ENCODE results near the gene BSND.

BSND gene

DNA sequence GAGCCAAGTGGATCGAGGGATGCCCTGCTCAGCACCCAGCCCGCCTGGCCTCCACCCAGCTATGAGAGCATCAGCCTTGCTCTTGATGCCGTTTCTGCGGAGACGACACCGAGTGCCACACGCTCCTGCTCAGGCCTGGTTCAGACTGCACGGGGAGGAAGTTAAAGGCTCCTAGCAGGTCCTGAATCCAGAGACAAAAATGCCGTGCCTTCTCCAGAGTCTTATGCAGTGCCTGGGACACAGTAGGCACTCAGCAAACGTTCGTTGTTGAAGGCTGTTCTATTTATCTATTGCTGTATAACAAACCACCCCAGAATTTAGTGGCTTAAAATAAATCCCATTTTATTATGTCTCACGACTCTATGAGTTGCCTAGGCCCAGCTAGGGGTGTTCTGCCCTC lies 6.8 kb upstream of the BSND start:
- H3K4me1 ChIP-seq (ENCODE audit: control insufficient read depth, insufficient read depth, low read length, unreplicated experiment), result no peaks in the 10 kb centered on the region
- H3K4me3 ChIP-seq (ENCODE audit: low read depth, low read length), result no peak overlapping the region
- H3K36me3 ChIP-seq (ENCODE audit: insufficient read depth, low read length), result no peaks in the 10 kb centered on the region

DNA sequence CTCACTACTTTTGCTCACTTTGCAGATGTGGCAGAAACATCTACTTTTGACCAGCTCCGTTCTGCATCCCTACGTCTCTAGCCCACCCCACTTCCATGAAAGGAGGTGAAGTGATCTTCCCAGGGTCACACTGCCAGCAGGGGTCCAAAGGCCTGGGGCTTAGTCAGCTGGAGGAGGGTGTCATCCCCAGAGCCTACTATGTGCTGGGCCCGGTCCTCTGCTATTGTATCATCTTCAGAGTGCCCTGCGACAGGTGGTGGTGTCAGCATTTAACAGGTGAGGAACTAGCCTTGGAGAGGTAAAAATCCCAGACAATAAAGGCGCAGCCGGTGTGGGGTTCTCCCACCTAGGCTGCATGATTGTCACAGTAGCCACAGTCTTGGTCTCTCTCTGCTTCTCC lies 5.6 kb upstream of the BSND start:
- H3K36me3 ChIP-seq (ENCODE audit: insufficient read depth, low read length), result no peaks in the 10 kb centered on the region
- H3K27me3 ChIP-seq (ENCODE audit: insufficient read depth, low read length), result peaks cover 9% of the 10 kb centered on the region
- H3K4me1 ChIP-seq (ENCODE audit: control insufficient read depth, insufficient read depth, low read length, unreplicated experiment), result no peaks in the 10 kb centered on the region
- H3K79me2 ChIP-seq (ENCODE audit: control insufficient read depth, insufficient read depth, low read length, unreplicated experiment), result no peaks in the 10 kb centered on the region
- no peak overlapping the region for H3K27ac ChIP-seq (ENCODE audit: low read depth, low read length)
- no peak overlapping the region for H3K4me3 ChIP-seq (ENCODE audit: low read depth, low read length)
- no peak overlapping the region for H2AFZ ChIP-seq (ENCODE audit: low read length, unreplicated experiment)

More for the DNA sequence above, 6.8 kb upstream of the BSND start:
- Histone ChIP-seq H3K27me3 (ENCODE audit: insufficient read depth, low read length) (peaks cover 5% of the 10 kb centered on the region), H2AFZ (ENCODE audit: low read length, unreplicated experiment) (no peak overlapping the region), H3K27ac (ENCODE audit: low read depth, low read length) (no peak overlapping the region), H3K79me2 (ENCODE audit: control insufficient read depth, insufficient read depth, low read length, unreplicated experiment) (no peaks in the 10 kb centered on the region)

DNA sequence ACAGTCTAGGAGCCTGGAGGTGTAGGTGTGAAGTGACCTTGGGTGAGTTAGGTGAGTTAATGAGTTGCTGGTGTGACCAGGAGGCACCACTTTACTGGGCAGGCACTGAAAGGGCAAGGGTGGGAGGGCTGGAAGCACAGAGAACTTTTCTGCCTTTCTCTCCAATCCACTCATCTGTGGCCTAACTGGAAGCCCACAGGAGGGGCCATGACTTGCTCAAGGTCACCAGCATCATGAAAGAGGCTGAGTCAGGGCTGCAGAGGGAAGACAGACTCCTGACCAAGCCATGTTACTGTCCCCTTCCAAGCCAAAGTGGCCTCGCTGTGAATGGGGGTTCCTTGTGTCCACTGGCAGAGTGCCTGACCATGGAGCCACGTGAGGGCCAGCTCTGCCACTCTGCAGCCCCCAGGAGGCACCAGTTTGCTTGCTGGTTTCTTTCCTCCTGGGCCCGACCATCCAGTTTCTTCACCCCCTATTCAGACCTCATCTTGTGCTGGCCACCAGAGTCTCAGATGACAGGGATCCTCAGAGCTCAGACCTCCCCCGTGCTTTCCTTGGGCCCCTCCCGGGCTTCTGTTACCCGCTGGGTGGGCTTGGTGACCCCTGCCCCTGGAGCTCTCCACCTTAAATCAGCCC lies 4.3 kb upstream of the BSND start:
- Histone ChIP-seq H3K27me3 (ENCODE audit: insufficient read depth, low read length) (peaks cover 9% of the 10 kb centered on the region), H2AFZ (ENCODE audit: low read length, unreplicated experiment) (no peak overlapping the region), H3K4me3 (ENCODE audit: low read depth, low read length) (no peak overlapping the region), H3K36me3 (ENCODE audit: insufficient read depth, low read length) (no peaks in the 10 kb centered on the region), H3K27ac (ENCODE audit: low read depth, low read length) (no peak overlapping the region), H3K4me1 (ENCODE audit: control insufficient read depth, insufficient read depth, low read length, unreplicated experiment) (no peaks in the 10 kb centered on the region), H3K79me2 (ENCODE audit: control insufficient read depth, insufficient read depth, low read length, unreplicated experiment) (no peaks in the 10 kb centered on the region)

DNA sequence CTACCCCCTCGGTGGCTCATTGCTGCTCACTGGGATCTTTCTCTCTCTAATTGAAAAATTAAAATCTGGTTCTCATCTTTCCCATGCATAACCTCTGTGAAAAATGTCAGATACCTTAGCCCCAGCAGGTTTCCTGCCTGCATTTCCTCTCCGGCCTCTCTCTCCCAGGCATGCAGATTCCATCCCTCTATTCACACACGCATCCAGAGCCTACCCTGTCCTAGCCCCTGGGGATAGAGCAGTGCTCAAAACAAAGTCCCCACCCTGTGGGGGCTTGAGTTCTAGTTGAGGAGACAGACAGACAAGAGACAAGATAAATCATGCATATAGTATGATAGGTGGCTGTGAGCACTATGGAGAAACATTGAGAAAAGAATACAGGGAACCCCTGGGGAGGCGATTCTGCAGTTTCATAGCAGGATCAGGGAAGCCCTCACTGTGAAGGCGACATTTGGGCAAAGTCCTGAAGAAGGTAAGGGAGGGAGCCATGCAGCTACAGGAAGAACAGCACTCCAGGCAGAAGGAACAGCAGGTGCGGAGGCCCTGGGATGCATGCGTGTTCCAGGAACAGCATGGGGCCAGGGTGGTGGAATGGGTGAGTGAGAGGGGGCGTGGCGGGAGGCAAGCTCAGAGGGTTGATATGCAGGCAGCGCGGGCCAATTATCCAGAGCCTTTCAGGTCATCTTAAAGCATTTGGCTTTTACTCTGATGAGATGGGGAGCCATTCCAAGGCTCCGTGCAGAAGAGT lies 3.5 kb upstream of the BSND start:
- Histone ChIP-seq H3K4me1 (ENCODE audit: control insufficient read depth, insufficient read depth, low read length, unreplicated experiment) (no peaks in the 10 kb centered on the region), H3K27ac (ENCODE audit: low read depth, low read length) (no peak overlapping the region), H3K27me3 (ENCODE audit: insufficient read depth, low read length) (peaks cover 9% of the 10 kb centered on the region), H2AFZ (ENCODE audit: low read length, unreplicated experiment) (no peak overlapping the region), H3K4me3 (ENCODE audit: low read depth, low read length) (no peak overlapping the region), H3K79me2 (ENCODE audit: control insufficient read depth, insufficient read depth, low read length, unreplicated experiment) (no peaks in the 10 kb centered on the region), H3K36me3 (ENCODE audit: insufficient read depth, low read length) (no peaks in the 10 kb centered on the region)

DNA sequence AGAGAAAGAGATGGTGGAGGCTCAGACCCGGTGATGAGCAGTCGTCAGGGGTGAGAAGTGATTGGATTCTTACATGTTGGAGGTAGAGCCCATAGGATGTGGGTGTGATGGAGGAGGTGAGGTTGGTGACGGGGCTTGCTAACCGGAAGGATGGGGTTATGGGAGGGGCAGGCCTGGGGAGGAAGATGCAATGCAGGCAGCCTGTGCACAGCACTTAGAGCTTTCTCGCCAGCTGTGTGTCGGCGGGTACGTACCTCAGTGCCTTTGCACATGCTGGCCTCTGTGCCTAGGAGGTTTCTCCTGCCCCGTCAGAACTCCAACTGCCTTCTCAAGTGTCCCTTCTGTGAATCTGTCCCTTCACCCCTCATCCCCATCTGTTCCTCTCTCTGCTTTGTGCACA lies 2.9 kb upstream of the BSND start:
- Histone ChIP-seq H3K27ac (ENCODE audit: low read depth, low read length) (no peak overlapping the region), H3K4me1 (ENCODE audit: control insufficient read depth, insufficient read depth, low read length, unreplicated experiment) (no peaks in the 10 kb centered on the region), H3K4me3 (ENCODE audit: low read depth, low read length) (no peak overlapping the region), H3K27me3 (ENCODE audit: insufficient read depth, low read length) (peaks cover 9% of the 10 kb centered on the region), H3K36me3 (ENCODE audit: insufficient read depth, low read length) (no peaks in the 10 kb centered on the region), H3K79me2 (ENCODE audit: control insufficient read depth, insufficient read depth, low read length, unreplicated experiment) (no peaks in the 10 kb centered on the region), H2AFZ (ENCODE audit: low read length, unreplicated experiment) (no peak overlapping the region)

DNA sequence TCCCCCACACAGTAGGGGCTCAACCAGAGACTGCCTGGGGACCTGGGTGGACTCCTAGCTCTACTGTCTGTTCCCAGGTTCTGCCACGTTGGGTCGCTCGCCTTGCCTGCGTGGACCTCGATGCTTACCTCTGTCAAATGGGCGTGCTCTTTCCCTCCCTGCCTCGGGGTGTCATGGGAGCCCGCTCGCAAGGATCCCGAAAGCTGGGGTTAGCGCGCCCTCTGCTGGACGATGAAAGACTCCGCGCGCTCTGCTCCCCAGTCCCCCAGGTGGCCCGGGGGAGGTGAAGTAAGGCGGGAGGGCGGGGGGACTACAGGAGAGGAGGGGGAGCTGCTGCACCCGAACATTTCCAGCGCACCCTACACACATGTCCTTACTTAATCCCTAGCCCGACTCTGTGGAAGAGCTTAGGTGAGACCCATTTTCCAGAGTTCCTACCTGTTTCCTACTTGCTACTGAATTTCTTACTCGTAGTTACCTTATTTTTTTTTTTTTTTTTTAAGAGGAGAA lies 2.3 kb upstream of the BSND start:
- Histone ChIP-seq H3K79me2 (ENCODE audit: control insufficient read depth, insufficient read depth, low read length, unreplicated experiment) (no peaks in the 10 kb centered on the region), H3K27ac (ENCODE audit: low read depth, low read length) (no peak overlapping the region), H3K36me3 (ENCODE audit: insufficient read depth, low read length) (no peaks in the 10 kb centered on the region), H3K27me3 (ENCODE audit: insufficient read depth, low read length) (peaks cover 9% of the 10 kb centered on the region), H3K4me3 (ENCODE audit: low read depth, low read length) (no peak overlapping the region), H3K4me1 (ENCODE audit: control insufficient read depth, insufficient read depth, low read length, unreplicated experiment) (no peaks in the 10 kb centered on the region), H2AFZ (ENCODE audit: low read length, unreplicated experiment) (no peak overlapping the region)

DNA sequence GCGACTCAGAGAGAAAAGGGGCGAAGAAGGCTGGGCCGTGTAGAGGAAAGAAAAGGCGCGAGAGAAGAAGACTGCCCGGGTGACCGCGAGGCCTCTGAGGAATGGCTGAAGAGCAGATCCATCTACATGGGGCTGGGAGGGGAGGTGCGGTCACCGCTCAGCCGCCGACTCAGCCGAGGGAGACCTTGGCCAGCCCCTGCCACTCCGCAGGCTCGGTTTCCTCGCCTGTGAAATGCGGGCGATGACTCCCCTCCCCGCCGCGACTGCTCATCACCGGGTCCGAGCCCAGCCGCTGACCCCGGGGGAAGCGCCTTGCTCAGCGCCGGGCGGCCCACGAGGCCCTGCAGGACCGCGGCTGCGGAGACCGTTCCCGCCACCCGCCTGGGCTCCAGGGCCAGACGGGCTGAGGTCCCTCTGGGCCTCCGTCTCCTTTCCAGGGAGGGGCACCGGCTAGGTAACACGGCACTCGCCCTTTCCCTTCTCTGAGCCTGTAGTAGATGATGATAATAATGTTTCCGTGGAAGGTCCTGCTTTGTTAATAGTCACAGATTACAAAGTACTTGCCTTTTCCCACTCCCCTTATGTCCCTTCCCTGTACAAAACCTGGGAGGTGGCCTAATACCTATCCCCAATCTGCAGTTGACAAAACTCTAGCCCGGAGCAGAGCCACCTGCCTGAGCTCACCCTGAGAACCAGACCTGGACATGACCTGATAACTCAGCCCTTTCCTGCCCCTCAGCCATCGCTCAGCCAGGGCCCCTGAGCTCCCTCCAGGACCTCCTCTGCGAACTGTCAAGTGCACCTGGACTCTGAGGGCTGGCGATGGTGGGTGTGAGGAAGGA lies 1.6 kb upstream of the BSND start:
- Histone ChIP-seq H3K4me3 (ENCODE audit: low read depth, low read length) (0 out of 2 replicates have a peak overlapping the region, but pooled peaks have one; percentile 11), H2AFZ (ENCODE audit: low read length, unreplicated experiment) (no peak overlapping the region), H3K79me2 (ENCODE audit: control insufficient read depth, insufficient read depth, low read length, unreplicated experiment) (no peaks in the 10 kb centered on the region), H3K27me3 (ENCODE audit: insufficient read depth, low read length) (peaks cover 9% of the 10 kb centered on the region), H3K36me3 (ENCODE audit: insufficient read depth, low read length) (no peaks in the 10 kb centered on the region), H3K4me1 (ENCODE audit: control insufficient read depth, insufficient read depth, low read length, unreplicated experiment) (no peaks in the 10 kb centered on the region), H3K27ac (ENCODE audit: low read depth, low read length) (no peak overlapping the region)

DNA sequence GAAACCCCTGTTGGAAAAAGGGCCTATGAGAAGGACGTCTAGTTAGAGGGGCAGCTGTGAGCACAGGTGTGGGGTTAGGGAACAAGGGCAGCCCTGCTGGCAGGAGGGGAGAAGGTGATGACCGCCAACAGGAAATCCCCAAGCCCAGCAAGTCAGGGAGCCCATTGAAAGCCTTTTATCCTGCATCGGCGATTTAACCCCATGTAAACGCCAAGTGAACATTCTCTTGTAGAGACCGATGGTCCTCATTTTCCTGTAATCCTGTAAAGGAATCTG lies 1.1 kb upstream of the BSND start:
- Histone ChIP-seq H3K79me2 (ENCODE audit: control insufficient read depth, insufficient read depth, low read length, unreplicated experiment) (no peaks in the 10 kb centered on the region), H3K4me3 (ENCODE audit: low read depth, low read length) (no peak overlapping the region), H2AFZ (ENCODE audit: low read length, unreplicated experiment) (no peak overlapping the region), H3K27ac (ENCODE audit: low read depth, low read length) (no peak overlapping the region), H3K4me1 (ENCODE audit: control insufficient read depth, insufficient read depth, low read length, unreplicated experiment) (no peaks in the 10 kb centered on the region), H3K36me3 (ENCODE audit: insufficient read depth, low read length) (no peaks in the 10 kb centered on the region), H3K27me3 (ENCODE audit: insufficient read depth, low read length) (peaks cover 9% of the 10 kb centered on the region)

DNA sequence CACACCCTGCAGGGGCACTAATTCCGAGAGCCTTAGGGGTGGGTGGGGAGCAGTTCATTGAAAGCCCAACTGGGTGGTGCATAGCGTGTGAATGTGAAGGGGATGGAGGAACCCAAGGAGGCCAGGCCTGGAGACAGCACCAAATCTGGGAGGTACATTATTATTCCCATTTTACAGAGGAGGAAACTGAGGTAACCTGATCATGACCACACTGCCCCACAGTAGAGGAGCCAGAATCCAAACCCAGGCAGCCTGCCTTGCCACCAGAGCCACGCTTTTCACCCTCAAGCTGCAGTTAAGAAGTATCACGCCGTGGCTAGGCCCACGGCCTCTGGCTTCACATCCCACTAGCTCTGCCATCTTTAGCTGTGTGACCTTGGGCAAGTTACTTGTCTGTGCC lies 633 bp upstream of the BSND start:
- Histone ChIP-seq H3K4me3 (ENCODE audit: low read depth, low read length) (no peak overlapping the region), H3K27me3 (ENCODE audit: insufficient read depth, low read length) (peaks cover 9% of the 10 kb centered on the region), H3K4me1 (ENCODE audit: control insufficient read depth, insufficient read depth, low read length, unreplicated experiment) (no peaks in the 10 kb centered on the region), H3K27ac (ENCODE audit: low read depth, low read length) (no peak overlapping the region), H3K79me2 (ENCODE audit: control insufficient read depth, insufficient read depth, low read length, unreplicated experiment) (no peaks in the 10 kb centered on the region), H3K36me3 (ENCODE audit: insufficient read depth, low read length) (no peaks in the 10 kb centered on the region), H2AFZ (ENCODE audit: low read length, unreplicated experiment) (no peak overlapping the region)

DNA sequence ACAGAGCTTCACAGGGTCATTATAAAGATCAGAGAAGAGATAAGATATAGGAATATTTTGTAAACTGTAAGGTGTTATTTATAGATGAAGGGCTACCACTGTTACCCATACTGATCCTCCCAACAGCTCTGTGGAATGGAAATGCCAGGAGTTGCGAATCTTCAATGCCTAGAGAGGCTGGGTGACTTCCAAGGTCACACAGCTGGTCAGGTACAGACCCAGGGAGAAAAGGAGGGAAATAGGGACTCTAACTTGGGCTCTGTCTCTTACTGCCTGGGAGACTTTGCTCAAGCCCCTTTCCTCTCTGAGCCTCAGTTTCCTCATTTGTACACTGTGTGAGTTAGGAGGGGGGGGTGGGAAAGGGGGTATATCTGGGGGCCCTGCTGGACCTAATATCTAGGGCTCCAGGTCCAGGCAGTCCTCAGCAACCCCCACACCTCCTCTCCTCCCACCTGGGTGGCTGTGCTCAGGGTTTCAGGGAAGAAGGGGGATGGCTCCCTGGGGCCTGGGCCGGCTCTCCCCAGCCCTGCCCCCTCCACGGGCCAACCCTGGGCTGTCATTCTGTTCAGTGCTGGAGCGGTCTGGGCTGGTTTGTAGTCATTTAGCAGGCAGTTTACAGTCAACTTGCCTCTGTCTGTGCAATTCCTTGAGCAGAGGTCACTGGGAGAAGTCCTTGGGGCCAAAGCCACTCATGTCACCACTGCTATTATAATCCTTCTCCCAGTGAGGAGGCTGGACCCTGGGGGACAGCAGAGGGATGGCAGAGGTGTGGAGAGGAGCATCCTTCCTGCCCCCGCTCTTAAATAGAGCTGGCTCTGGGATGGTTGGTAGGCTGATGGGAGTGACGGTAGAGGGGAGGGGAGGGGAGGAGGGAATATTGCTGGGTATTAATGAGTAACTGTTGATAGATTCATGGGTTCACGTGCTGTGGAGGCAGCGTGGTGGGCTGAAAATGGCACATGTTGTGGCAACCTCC lies 1.7 kb downstream of the BSND start:
- no peaks in the 10 kb centered on the region for H3K79me2 ChIP-seq (ENCODE audit: control insufficient read depth, insufficient read depth, low read length, unreplicated experiment)
- H2AFZ ChIP-seq (ENCODE audit: low read length, unreplicated experiment), result no peak overlapping the region
- H3K27me3 ChIP-seq (ENCODE audit: insufficient read depth, low read length), result peaks cover 9% of the 10 kb centered on the region
- H3K27ac ChIP-seq (ENCODE audit: low read depth, low read length), result no peak overlapping the region
- no peaks in the 10 kb centered on the region for H3K4me1 ChIP-seq (ENCODE audit: control insufficient read depth, insufficient read depth, low read length, unreplicated experiment)
- no peak overlapping the region for H3K4me3 ChIP-seq (ENCODE audit: low read depth, low read length)
- no peaks in the 10 kb centered on the region for H3K36me3 ChIP-seq (ENCODE audit: insufficient read depth, low read length)

Measured in ACC112 (cell line).